8988T (cell line): ENCODE measurements around the gene ZNF549.
A peak's percentile ranks its signal among the peaks of the same experiment; 100 is the strongest.
"Not testable (repeated sequence)": the region's sequence is repeated elsewhere in the genome, so short reads cannot be mapped to it uniquely, and the experiment has no call there.

Experiments
- DNase-seq: peaks from one replicate; pipeline ENCODE4 v3.0.0; 2011

ZNF549 gene

DNA sequence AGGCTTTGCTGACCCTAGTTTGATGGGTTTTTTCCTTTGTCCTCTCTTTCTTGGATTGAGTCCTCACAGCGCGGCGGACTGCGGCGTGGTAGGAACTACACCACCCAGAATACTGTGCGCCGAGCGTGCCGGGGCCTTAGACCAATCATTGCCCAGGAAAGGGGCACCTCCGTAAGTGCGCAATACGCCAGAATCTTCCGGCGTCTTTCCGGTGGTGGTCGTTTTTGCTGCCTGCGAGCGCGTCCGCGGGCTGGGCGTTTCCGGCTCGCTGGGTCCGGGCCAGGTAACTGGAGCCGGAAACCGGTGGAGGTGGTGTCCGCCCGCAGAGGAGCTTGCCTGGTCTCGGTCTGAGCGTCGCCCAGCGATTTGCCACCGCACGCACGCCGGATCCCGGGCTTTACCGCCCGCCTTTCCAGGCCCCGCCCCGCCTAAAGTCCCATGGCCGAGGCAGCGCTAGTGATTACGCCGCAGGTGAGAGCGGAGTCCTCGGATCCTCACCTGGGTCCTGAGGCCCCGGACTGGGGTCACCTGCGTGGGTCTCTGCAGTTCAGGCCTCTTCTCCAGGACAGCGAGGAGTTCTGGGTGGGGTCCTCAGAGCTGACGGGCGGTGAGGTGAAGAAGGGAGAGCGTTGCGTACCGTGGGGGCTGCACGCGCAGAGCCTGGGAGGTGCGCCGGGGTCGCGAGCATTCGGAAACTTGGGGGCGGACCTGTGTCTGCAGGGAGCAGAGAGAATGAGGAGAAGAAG lies at the start of gene ZNF549:
TSS of gene ZNF549 (plus strand) at position 221 of the 746 bp plus-strand sequence. CDS start at position 439, 218 bp downstream.
- peak; percentile 64 for DNase-seq

DNA sequence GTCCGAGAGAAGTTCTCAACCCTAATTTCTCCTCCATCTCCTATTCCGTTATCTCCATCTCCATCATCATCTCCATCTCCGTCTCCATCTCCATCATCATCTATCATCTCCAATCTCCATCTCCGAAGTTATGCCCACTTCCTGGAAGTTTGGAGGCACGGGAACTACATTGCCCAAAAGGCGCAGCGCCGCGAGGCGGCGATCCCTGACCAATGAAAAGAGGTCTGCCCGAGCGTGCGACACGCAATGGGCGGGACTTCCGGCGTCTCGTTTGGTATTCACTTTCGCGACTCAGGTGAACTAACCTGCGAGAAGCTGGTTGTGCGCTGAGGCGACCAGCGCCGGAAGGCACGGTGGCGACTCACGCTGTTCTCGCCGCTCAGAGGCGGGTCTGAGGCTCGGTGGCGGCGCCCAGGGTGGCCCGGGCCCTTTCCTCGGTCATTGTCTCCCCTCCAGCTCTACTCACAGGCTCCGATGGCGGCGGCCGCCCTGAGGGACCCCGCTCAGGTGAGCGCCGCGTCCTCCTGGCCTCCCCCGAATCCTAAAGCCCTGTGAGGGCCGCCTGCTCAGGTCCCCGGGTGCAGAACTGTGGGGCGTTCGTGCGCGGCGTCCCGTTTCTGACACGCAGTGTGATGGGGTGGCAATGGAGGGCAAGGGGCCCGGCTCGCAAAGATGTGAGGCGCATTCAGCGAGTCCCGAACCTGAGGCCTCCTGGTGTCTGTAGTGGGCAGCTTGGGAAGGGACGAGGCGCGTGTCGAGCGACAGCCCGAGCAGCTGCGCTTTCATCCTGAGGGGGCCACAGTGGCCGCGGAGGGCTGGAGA lies 39.5 kb upstream of the ZNF549 start, which contains the start of gene ZNF419:
TSS of gene ZNF419 (plus strand) at position 274 of the 822 bp plus-strand sequence. CDS start at position 475, 201 bp downstream.
- peak; percentile 63 for DNase-seq

GRCh38 chr19:57488299-57488644 lies 38.9 kb upstream of the ZNF549 start:
- DNase-seq = not testable (repeated sequence)

DNA sequence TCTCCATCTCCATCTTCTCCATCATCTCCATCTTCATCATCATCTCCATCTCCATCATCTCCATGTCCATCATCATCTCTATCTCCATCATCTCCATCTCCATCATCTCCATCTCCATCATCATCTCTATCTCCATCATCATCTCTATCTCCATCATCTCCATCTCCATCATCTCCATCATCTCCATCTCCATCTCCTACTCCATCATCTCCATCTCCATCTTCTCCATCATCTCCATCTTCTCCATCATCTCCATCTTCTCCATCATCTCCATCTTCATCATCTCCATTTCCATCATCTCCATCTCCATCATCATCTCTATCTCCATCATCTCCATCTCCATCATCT lies 27.9 kb upstream of the ZNF549 start:
- not testable (repeated sequence) for DNase-seq

- DNase-seq = peak; percentile 44
These were observed 27.3 kb upstream of the ZNF549 start, which contains the start of gene ZNF773 for GRCh38 chr19:57499680-57500395. TSS of gene ZNF773 (plus strand) at chr19:57499938. CDS start at chr19:57500081, 143 bp downstream.

GRCh38 chr19:57500400-57500799 lies 26.8 kb upstream of the ZNF549 start:
- not testable (repeated sequence) for DNase-seq

GRCh38 chr19:57506163-57506562 lies 21.0 kb upstream of the ZNF549 start:
- DNase-seq = no peak

GRCh38 chr19:57511484-57511883 lies 15.7 kb upstream of the ZNF549 start:
- no peak for DNase-seq

DNA sequence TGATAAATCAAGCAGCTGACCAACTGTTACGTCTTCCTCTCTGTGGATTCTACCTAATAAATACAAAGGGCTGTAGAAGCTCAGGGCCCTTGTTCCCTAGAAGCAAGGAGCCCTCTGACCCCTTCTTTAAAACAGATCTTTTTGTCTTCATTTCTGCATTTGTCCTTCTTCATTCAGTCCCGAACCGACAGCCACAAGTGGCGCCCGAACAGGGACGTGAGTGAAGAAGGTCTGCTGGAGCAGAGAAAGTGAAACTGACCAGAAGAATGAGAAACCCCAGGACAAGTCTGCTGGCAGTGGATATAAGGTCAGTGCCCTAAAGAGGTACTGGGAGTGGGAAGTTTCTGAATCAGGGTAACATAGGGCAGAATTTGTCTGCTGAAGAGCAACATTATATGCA lies 14.3 kb upstream of the ZNF549 start:
- DNase-seq = no peak

DNA sequence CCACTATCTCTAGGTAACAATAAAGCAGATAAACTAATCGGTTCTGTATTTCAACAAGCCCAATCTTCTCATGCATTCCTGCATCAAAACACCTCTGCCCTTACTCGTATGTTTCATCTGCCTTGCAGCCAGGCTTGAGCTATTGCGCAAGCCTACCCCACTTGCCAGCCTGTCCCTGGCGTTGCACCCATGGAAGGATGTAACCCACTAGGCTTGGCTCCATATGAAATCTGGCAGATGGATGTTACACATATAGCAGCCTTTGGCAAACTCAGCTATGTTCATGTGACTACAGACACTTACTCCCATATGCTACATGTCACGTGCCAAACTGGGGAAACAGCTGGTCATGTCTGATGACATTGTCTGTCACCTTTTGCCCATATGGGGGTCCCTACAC lies 11.9 kb upstream of the ZNF549 start:
- no peak for DNase-seq

GRCh38 chr19:57518021-57518420 lies 9.1 kb upstream of the ZNF549 start:
- DNase-seq = not testable (repeated sequence)

DNA sequence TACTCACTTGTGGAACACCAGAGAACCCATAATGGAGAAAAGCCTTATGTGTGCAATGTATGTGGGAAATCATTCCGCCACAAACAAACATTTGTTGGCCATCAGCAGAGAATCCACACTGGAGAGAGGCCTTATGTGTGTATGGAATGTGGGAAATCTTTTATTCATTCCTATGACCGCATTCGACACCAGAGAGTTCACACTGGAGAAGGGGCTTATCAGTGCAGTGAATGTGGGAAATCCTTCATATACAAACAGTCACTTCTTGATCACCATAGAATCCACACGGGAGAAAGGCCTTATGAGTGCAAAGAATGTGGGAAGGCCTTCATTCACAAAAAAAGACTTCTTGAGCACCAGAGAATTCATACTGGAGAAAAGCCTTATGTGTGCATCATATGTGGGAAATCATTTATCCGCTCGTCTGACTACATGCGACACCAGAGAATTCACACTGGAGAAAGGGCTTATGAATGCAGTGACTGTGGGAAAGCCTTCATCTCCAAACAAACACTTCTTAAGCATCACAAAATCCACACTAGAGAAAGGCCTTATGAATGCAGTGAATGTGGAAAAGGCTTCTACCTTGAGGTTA lies 10.9 kb downstream of the ZNF549 start:
- DNase-seq = no peak

GRCh38 chr19:57546513-57546912 lies 19.4 kb downstream of the ZNF549 start:
- DNase-seq = no peak

- no peak for DNase-seq
These were observed 25.3 kb downstream of the ZNF549 start for GRCh38 chr19:57552432-57552831.

DNA sequence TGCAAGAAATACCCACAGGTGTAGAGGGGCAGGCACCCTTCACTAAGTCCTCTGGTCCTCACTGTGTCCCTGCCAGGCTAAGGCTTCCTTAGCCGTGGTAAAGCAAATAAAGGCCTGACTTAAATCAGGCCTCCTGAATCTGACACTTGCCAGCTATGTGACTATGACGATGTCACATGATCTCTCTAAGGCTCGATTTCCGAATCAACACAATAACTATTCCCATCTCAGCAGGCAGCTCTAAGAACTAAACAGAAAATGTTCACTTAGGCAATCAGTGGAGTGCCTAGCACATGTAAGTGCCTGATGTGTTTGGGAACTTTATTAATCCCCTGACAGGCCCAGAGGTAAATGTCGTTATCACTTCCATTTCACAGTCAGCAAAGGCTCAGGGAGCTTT lies 30.5 kb downstream of the ZNF549 start:
- DNase-seq = no peak

DNA sequence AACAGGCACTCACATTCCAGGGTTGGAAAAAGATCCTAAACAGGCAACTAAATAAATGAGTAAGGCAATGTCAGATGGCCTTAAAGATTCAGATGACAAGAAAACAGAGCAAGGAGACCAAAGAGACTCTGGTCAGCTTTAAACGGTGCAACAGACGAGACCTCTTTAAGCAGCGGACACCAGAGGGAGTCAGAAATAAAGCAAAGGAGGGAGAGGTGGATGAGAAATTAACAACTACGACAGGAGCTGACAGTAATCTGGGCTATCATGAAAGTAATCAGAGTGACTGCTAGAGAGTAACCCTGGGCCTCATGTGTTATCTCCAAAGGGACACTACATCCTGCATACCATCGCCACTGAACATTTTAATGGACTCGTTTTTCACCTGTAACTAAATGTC lies 31.4 kb downstream of the ZNF549 start:
- DNase-seq = no peak

- DNase-seq = no peak
These were observed 31.9 kb downstream of the ZNF549 start for GRCh38 chr19:57559008-57559403.

DNA sequence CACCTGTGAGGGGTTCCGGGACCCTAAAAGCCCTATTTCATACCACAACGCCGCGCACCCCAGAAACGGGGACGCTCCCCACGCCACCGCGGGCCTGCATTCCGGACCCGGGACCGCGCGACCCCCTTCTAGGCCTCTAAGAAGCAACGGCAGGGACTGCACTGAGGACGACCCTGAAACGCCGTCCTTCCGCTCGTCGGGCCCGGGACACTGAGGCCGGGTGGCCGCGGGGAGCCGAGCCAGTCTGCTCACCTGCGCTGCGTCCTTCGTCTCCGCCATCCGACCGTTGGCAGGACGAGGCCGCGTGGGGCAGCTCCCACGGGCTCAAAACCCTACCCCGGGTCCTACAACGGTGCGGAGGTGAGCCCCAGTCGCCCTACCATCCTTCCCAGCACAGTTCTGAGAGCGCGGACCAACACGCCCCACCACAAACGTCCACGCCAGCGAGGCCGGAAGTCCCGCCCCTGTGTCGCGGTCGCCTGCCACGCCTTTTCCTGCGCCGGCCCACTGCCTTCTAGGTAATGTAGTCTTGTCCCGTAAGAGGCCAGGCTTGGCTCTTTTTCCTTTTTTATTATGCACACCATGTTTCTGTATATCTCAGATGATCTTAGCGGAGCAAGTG lies 32.4 kb downstream of the ZNF549 start, which contains the start of gene ZNF550:
TSS of gene ZNF550 (minus strand) at position 460 of the 622 bp plus-strand sequence. CDS start at position 279, 181 bp downstream.
- peak; percentile 60 for DNase-seq

GRCh38 chr19:57560049-57560491 lies 32.9 kb downstream of the ZNF549 start:
- no peak for DNase-seq

- no peak for DNase-seq
These were observed 36.4 kb downstream of the ZNF549 start for GRCh38 chr19:57563547-57563946.

GRCh38 chr19:57566396-57567265 lies 39.5 kb downstream of the ZNF549 start:
- DNase-seq = no peak
